GM19238 (cell line): ENCODE measurements around the gene AQR.
"Not testable (repeated sequence)": the region's sequence is repeated elsewhere in the genome, so short reads cannot be mapped to it uniquely, and the experiment has no call there.

Source experiments
- DNase-seq: peaks from one replicate; pipeline ENCODE4 v3.0.0; 2011; ENCODE audit warnings: low spot score; ENCODE audit not compliant: insufficient read length

Gene AQR

GRCh38 chr15:34953851-34954250 lies 15.7 kb downstream of the AQR start:
- DNase-seq, result no peak

- no peak for DNase-seq
These were observed 17.1 kb downstream of the AQR start for GRCh38 chr15:34952481-34952880.

- DNase-seq, result no peak
These were observed 17.5 kb downstream of the AQR start for GRCh38 chr15:34951993-34952392.

- no peak for DNase-seq
These were observed 24.6 kb downstream of the AQR start for GRCh38 chr15:34944936-34945335.

- DNase-seq, result no peak
These were observed 25.8 kb downstream of the AQR start for GRCh38 chr15:34943711-34944110.

GRCh38 chr15:34943264-34943663 lies 26.3 kb downstream of the AQR start:
- DNase-seq, result not testable (repeated sequence)

GRCh38 chr15:34942363-34942762 lies 27.2 kb downstream of the AQR start:
- DNase-seq, result no peak

- no peak for DNase-seq
These were observed 27.7 kb downstream of the AQR start for GRCh38 chr15:34941831-34942230.

GRCh38 chr15:34941185-34941698 lies 28.3 kb downstream of the AQR start:
- no peak for DNase-seq

- DNase-seq, result no peak
These were observed 36.0 kb downstream of the AQR start for GRCh38 chr15:34933432-34933975.

- DNase-seq, result not testable (repeated sequence)
These were observed 41.2 kb downstream of the AQR start for GRCh38 chr15:34928349-34928748.

GRCh38 chr15:34927726-34928125 lies 41.8 kb downstream of the AQR start:
- no peak for DNase-seq

GRCh38 chr15:34914317-34914716 lies 55.2 kb downstream of the AQR start:
- no peak for DNase-seq

- no peak for DNase-seq
These were observed 64.5 kb downstream of the AQR start for GRCh38 chr15:34905047-34905446.

- no peak for DNase-seq
These were observed 65.0 kb downstream of the AQR start for GRCh38 chr15:34904527-34904926.

- no peak for DNase-seq
These were observed 68.8 kb downstream of the AQR start for GRCh38 chr15:34900748-34901147.

GRCh38 chr15:34896183-34896582 lies 73.4 kb downstream of the AQR start:
- DNase-seq, result no peak

- no peak for DNase-seq
These were observed 75.6 kb downstream of the AQR start for GRCh38 chr15:34893967-34894366.

- DNase-seq, result no peak
These were observed 76.5 kb downstream of the AQR start for GRCh38 chr15:34892963-34893591.

- no peak for DNase-seq
These were observed 79.1 kb downstream of the AQR start for GRCh38 chr15:34890424-34890823.

- DNase-seq, result no peak
These were observed 80.1 kb downstream of the AQR start for GRCh38 chr15:34889476-34889875.

- DNase-seq, result no peak
These were observed 83.4 kb downstream of the AQR start for GRCh38 chr15:34886134-34886533.

- DNase-seq, result no peak
These were observed 85.9 kb downstream of the AQR start for GRCh38 chr15:34883633-34884032.
